ENCODE data around the gene CCDC13. TPM values are rescaled to one million over a fixed set of nuclear protein-coding genes. Genes with fewer than 3 reads are reported as not detected.
A peak's percentile ranks its signal among the peaks of the same experiment; 100 is the strongest.

The CCDC13 gene
- total RNA-seq, 1 donor from 2014 or later = not detected

DNA sequence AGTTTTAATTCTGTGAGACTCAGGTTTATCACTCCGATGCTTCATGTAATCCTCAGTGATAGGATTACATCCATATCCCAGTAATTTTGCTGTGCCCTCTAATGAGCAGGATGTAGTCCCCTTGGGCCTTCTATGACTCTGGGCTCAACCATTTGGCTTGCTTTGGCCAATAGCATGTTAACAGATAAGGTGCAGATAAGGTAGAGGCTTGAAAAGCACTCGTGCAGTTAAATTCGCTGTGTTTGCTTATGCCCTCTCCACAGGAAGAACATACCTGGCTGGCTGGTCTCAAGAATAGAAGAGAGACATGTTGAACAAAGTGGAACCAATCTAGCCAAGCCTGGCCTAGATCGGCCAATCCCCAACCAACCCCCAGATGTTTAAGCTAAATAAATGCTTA lies 20.1 kb downstream of the CCDC13 start:
- Histone ChIP-seq H3K4me1 (peaks cover 12% of the 10 kb centered on the region), H3F3A (ENCODE audit: low read depth) (no peaks in the 10 kb centered on the region), H4K20me1 (ENCODE audit: low read depth) (no peaks in the 10 kb centered on the region), H3K27ac (no peak overlapping the region), H2AFZ (replicated peaks) (no peak overlapping the region), H3K27me3 (no peaks in the 10 kb centered on the region), H3K9me3 (ENCODE audit: low read depth) (no peaks in the 10 kb centered on the region), H3K79me2 (ENCODE audit: low read depth) (no peaks in the 10 kb centered on the region), H3K9ac (no peak overlapping the region), H3K36me3 (no peaks in the 10 kb centered on the region), H3K4me3 (no peak overlapping the region), H3K4me2 (no peak overlapping the region)
- Mint-ChIP-seq H3K4me3 (no peak overlapping the region), H3K36me3 (no peaks in the 10 kb centered on the region), H3K9me3 (no peaks in the 10 kb centered on the region), H3K27ac (no peak overlapping the region), H3K4me1 (peaks cover 7% of the 10 kb centered on the region), H3K27me3 (ENCODE audit: insufficient read depth, low read depth) (no peaks in the 10 kb centered on the region)
- DNase-seq (ENCODE audit: low spot score) = no peak
- TF ChIP-seq EZH2phosphoT487 (IDR thresholded peaks at IDR 0.05) = no peak
- TF ChIP-seq, protein P1, sequence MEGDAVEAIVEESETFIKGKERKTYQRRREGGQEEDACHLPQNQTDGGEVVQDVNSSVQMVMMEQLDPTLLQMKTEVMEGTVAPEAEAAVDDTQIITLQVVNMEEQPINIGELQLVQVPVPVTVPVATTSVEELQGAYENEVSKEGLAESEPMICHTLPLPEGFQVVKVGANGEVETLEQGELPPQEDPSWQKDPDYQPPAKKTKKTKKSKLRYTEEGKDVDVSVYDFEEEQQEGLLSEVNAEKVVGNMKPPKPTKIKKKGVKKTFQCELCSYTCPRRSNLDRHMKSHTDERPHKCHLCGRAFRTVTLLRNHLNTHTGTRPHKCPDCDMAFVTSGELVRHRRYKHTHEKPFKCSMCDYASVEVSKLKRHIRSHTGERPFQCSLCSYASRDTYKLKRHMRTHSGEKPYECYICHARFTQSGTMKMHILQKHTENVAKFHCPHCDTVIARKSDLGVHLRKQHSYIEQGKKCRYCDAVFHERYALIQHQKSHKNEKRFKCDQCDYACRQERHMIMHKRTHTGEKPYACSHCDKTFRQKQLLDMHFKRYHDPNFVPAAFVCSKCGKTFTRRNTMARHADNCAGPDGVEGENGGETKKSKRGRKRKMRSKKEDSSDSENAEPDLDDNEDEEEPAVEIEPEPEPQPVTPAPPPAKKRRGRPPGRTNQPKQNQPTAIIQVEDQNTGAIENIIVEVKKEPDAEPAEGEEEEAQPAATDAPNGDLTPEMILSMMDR (IDR thresholded peaks at IDR 0.05) = no peak
- no peak for TF ChIP-seq EZH2 (IDR thresholded peaks at IDR 0.05)

DNA sequence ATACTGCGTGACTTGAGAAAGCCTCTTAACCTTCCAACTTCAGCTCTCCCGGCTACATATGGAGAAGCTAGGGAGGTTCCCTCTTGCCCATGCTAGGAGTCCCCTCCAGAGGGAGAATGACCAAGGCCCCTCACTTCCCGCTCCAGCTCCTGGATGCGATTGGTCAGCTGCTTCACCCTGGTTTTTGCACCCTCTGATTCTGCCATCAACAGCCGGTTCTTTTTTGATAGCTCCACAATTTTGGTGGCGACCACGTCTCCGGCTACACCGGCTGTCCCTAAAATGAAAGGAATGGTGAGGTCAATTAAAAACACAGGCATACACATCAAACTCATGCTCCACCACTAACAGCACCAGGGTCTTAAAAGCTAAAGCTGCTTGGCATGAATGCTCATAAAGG lies 20.6 kb downstream of the CCDC13 start:
- H4K20me1 ChIP-seq (ENCODE audit: low read depth) = no peaks in the 10 kb centered on the region
- Mint-ChIP-seq H3K9me3 (no peaks in the 10 kb centered on the region), H3K4me3 (no peak overlapping the region), H3K27me3 (ENCODE audit: insufficient read depth, low read depth) (peaks cover under 1% of the 10 kb centered on the region), H3K36me3 (no peaks in the 10 kb centered on the region), H3K4me1 (peaks cover 7% of the 10 kb centered on the region), H3K27ac (no peak overlapping the region)
- no peaks in the 10 kb centered on the region for H3K9me3 ChIP-seq (ENCODE audit: low read depth)
- H3K79me2 ChIP-seq (ENCODE audit: low read depth) = no peaks in the 10 kb centered on the region
- H3F3A ChIP-seq (ENCODE audit: low read depth) = no peaks in the 10 kb centered on the region
- H3K4me1 ChIP-seq = peaks cover 12% of the 10 kb centered on the region
- no peak overlapping the region for H3K27ac ChIP-seq
- no peak overlapping the region for H3K4me2 ChIP-seq
- H3K4me3 ChIP-seq = no peak overlapping the region
- TF ChIP-seq EZH2phosphoT487 (IDR thresholded peaks at IDR 0.05) (no peak), EZH2 (IDR thresholded peaks at IDR 0.05) (no peak)
- TF ChIP-seq, protein P1 (IDR thresholded peaks at IDR 0.05) = no peak
- H3K27me3 ChIP-seq = no peaks in the 10 kb centered on the region
- no peaks in the 10 kb centered on the region for H3K36me3 ChIP-seq
- H3K9ac ChIP-seq = no peak overlapping the region
- no peak for DNase-seq (ENCODE audit: low spot score)
- no peak overlapping the region for H2AFZ ChIP-seq (replicated peaks)

DNA sequence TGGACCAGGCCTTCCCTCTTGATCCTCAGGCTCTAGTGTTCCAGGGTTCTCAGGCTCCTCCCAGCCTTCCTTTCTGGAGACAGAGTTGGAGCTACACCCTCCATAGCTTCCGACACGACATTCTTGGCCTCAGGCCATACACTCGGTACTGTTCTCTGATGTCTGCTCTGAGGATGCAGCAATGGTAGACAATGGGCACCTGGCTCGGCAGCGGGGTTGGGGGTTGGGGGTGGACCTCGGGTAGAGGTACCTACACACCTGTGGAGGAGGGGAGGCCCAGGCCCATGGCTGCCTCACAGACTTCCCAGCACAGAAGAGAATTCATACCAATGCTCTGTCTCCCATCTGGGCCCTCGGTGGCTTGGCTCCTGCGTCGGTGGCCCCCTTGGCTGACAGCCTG lies 21.4 kb downstream of the CCDC13 start:
- Mint-ChIP-seq H3K36me3 (no peaks in the 10 kb centered on the region), H3K9me3 (no peaks in the 10 kb centered on the region), H3K4me3 (no peak overlapping the region), H3K4me1 (peaks cover 9% of the 10 kb centered on the region), H3K27me3 (ENCODE audit: insufficient read depth, low read depth) (peaks cover 3% of the 10 kb centered on the region), H3K27ac (peak overlapping the region; percentile 58)
- peaks cover 14% of the 10 kb centered on the region for H3K4me1 ChIP-seq
- DNase-seq (ENCODE audit: low spot score) = no peak
- no peaks in the 10 kb centered on the region for H3K27me3 ChIP-seq
- no peaks in the 10 kb centered on the region for H3K36me3 ChIP-seq
- H2AFZ ChIP-seq (replicated peaks) = no peak overlapping the region
- H3K27ac ChIP-seq = no peak overlapping the region
- no peaks in the 10 kb centered on the region for H4K20me1 ChIP-seq (ENCODE audit: low read depth)
- no peak overlapping the region for H3K4me2 ChIP-seq
- H3K79me2 ChIP-seq (ENCODE audit: low read depth) = no peaks in the 10 kb centered on the region
- TF ChIP-seq, protein P1 (IDR thresholded peaks at IDR 0.05) = no peak
- TF ChIP-seq EZH2 (IDR thresholded peaks at IDR 0.05) (no peak), EZH2phosphoT487 (IDR thresholded peaks at IDR 0.05) (no peak)
- H3F3A ChIP-seq (ENCODE audit: low read depth) = no peaks in the 10 kb centered on the region
- H3K9me3 ChIP-seq (ENCODE audit: low read depth) = no peaks in the 10 kb centered on the region
- no peak overlapping the region for H3K4me3 ChIP-seq
- no peak overlapping the region for H3K9ac ChIP-seq

Measured in neural progenitor cell (in vitro differentiated cells).